AG09319 (cell line): Measurements from ENCODE around the gene TBK1.
A peak's percentile ranks its signal among the peaks of the same experiment; 100 is the strongest.

ENCODE experiments used
- DNase-seq: peaks from one replicate; pipeline ENCODE4 v3.0.0-alpha.2; 2010; ENCODE audit warnings: low read depth; ENCODE audit errors: extremely low read depth
- TF ChIP-seq, protein P1 (sequence below): IDR thresholded peaks from 2 replicates; pipeline ENCODE4 v1.5.1; 2011; ENCODE audit warnings: low read depth, mild to moderate bottlenecking, inconsistent platforms, low read length, moderate library complexity

Gene TBK1

GRCh38 chr12:64452559-64453329, 824 bp downstream of the TBK1 start:
- peak; percentile 39 for DNase-seq
- TF ChIP-seq, protein P1, sequence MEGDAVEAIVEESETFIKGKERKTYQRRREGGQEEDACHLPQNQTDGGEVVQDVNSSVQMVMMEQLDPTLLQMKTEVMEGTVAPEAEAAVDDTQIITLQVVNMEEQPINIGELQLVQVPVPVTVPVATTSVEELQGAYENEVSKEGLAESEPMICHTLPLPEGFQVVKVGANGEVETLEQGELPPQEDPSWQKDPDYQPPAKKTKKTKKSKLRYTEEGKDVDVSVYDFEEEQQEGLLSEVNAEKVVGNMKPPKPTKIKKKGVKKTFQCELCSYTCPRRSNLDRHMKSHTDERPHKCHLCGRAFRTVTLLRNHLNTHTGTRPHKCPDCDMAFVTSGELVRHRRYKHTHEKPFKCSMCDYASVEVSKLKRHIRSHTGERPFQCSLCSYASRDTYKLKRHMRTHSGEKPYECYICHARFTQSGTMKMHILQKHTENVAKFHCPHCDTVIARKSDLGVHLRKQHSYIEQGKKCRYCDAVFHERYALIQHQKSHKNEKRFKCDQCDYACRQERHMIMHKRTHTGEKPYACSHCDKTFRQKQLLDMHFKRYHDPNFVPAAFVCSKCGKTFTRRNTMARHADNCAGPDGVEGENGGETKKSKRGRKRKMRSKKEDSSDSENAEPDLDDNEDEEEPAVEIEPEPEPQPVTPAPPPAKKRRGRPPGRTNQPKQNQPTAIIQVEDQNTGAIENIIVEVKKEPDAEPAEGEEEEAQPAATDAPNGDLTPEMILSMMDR = no peak

DNA sequence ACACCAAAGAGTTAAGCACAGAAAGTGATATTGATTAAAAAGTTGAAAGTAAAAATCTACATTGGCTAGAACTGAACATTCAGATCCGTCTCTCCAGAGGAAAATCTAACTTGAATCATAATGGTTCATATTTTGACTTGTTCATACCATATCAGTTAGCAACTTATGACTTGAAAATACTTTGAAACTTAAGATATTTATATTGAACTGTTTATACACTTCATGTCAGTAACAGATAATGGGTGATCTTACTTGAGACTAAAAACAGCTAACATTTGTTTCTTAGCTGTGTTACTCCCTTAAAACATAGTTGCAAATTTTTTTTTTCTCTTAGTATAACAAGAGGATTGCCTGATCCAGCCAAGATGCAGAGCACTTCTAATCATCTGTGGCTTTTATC, 3.6 kb downstream of the TBK1 start:
- TF ChIP-seq, protein P1 = no peak
- DNase-seq = no peak

- TF ChIP-seq, protein P1 = no peak
- no peak for DNase-seq
These were observed 4.2 kb downstream of the TBK1 start for GRCh38 chr12:64456119-64456518.

DNA sequence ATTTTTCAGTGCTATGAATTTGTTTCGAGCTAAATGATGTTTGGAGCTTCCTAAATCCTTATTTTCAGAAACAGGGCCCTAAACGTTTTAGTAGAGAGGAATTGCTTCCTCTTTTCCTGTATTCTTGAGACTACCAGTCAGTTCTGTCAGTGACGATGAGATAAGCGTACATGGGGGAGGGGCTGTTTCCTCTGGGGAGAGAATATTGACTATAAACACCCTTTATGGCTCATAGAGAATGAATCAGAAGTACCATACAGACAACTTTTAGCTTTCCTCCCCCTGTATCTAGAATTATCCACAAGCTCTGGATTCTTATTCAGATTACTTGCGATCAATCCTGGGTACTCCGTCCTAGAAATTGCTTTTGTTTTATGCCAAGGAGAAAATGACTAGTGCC, 5.1 kb downstream of the TBK1 start:
- DNase-seq = no peak
- TF ChIP-seq, protein P1 = no peak

- no peak for DNase-seq
- TF ChIP-seq, protein P1 = no peak
These were observed 5.5 kb downstream of the TBK1 start for GRCh38 chr12:64457466-64457865.

- no peak for DNase-seq
- TF ChIP-seq, protein P1 = no peak
These were observed 6.0 kb downstream of the TBK1 start for GRCh38 chr12:64457923-64458322.

GRCh38 chr12:64459394-64459891, 7.5 kb downstream of the TBK1 start:
- TF ChIP-seq, protein P1 = no peak
- DNase-seq = no peak
